ENCODE results near the gene COQ10A.
A peak's percentile ranks its signal among the peaks of the same experiment; 100 is the strongest.

COQ10A gene

DNA sequence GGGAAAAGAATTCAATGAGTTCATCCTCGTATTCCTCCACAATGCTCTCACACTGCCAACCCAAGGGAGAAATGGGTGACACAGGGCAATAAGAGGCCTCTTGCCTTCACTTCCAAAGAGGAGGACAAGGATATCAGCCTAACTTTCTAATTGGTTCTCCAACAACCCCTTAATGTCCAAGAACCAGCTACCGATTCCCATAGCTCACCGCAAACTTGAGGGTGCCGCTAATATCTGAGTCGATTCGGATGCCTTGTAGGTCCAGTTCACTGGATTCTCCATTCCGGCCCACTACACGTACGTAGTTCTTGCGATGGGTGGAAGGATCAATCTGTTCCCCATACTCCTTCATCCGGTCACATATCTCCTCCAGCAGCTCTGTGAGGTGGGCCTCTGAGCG lies 44.3 kb downstream of the COQ10A start:
- no peak for TF ChIP-seq RAD21 (IDR thresholded peaks at IDR 0.05; ENCODE audit: low read depth)
- TF ChIP-seq TEAD4 (IDR thresholded peaks at IDR 0.05), result no peak
- no peak for TF ChIP-seq EGR1 (IDR thresholded peaks at IDR 0.05)
- TF ChIP-seq MAX (IDR thresholded peaks at IDR 0.05), result no peak
- TF ChIP-seq CREB1 (IDR thresholded peaks at IDR 0.05; ENCODE audit: low read depth), result no peak
- TF ChIP-seq ZBTB7A (IDR thresholded peaks at IDR 0.05; ENCODE audit: low read depth), result no peak
- TF ChIP-seq, protein P1, sequence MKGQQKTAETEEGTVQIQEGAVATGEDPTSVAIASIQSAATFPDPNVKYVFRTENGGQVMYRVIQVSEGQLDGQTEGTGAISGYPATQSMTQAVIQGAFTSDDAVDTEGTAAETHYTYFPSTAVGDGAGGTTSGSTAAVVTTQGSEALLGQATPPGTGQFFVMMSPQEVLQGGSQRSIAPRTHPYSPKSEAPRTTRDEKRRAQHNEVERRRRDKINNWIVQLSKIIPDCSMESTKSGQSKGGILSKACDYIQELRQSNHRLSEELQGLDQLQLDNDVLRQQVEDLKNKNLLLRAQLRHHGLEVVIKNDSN (IDR thresholded peaks at IDR 0.05), result no peak
- TF ChIP-seq TCF12 (IDR thresholded peaks at IDR 0.05; ENCODE audit: low read depth), result no peak
- TF ChIP-seq FOXM1 (IDR thresholded peaks at IDR 0.05; ENCODE audit: borderline replicate concordance, low read depth), result no peak
- TF ChIP-seq EP300 (IDR thresholded peaks at IDR 0.05; ENCODE audit: borderline replicate concordance), result no peak
- TF ChIP-seq YY1 (IDR thresholded peaks at IDR 0.05; ENCODE audit: low read depth), result no peak
- TF ChIP-seq NFIC (IDR thresholded peaks at IDR 0.05), result no peak
- no peak for TF ChIP-seq CEBPB (IDR thresholded peaks at IDR 0.05)
- TF ChIP-seq, protein P2, sequence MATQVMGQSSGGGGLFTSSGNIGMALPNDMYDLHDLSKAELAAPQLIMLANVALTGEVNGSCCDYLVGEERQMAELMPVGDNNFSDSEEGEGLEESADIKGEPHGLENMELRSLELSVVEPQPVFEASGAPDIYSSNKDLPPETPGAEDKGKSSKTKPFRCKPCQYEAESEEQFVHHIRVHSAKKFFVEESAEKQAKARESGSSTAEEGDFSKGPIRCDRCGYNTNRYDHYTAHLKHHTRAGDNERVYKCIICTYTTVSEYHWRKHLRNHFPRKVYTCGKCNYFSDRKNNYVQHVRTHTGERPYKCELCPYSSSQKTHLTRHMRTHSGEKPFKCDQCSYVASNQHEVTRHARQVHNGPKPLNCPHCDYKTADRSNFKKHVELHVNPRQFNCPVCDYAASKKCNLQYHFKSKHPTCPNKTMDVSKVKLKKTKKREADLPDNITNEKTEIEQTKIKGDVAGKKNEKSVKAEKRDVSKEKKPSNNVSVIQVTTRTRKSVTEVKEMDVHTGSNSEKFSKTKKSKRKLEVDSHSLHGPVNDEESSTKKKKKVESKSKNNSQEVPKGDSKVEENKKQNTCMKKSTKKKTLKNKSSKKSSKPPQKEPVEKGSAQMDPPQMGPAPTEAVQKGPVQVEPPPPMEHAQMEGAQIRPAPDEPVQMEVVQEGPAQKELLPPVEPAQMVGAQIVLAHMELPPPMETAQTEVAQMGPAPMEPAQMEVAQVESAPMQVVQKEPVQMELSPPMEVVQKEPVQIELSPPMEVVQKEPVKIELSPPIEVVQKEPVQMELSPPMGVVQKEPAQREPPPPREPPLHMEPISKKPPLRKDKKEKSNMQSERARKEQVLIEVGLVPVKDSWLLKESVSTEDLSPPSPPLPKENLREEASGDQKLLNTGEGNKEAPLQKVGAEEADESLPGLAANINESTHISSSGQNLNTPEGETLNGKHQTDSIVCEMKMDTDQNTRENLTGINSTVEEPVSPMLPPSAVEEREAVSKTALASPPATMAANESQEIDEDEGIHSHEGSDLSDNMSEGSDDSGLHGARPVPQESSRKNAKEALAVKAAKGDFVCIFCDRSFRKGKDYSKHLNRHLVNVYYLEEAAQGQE (IDR thresholded peaks at IDR 0.05; ENCODE audit: low read depth), result no peak
- TF ChIP-seq TAF1 (IDR thresholded peaks at IDR 0.05; ENCODE audit: low read depth), result no peak

- TF ChIP-seq TCF12 (IDR thresholded peaks at IDR 0.05; ENCODE audit: low read depth), result no peak
- TF ChIP-seq YY1 (IDR thresholded peaks at IDR 0.05; ENCODE audit: low read depth), result no peak
Observed at GRCh38 chr12:56315249-56315621, 48.5 kb downstream of the COQ10A start.

DNA sequence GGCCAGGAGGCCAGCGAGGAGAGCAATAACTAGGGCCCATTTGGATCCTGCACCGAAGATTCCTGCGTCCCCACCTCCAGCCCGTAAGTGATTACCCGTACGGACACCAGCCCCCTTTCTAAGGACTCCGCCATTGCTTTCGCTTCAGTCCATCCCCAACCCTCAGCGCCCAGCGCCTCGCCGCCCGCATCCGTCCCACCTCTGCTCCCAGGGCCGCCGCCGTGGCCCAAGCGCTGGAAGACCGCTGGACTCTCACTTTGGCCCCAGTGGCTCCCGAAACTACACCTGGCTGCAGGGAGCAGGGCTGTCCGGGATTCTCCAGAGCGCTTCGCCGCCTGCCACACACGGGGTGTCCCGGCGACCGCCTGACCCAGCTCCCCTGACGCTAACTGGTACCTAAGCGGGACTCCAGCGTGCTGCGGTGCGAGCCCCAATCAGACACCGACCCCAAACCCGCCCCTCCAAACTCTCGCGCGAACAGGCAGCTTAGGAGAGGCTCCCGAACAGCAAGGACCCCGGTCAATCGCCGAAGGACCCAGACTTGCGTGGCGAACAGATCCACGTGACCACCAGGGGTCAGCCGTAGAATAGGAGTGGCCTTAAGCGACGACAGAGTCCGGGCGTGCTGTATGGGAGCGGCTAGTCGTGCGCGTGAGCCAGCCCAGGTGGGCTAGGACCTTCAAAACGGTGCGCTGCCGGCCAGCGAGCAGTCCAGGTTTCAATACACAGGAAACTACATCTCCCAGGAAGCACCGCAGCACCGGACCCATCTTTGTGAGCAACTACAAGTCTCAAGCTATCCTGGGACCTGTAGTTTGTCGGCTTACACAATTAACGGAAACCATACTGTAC lies 49.1 kb downstream of the COQ10A start, which contains the start of gene CNPY2:
Gene CNPY2 (minus strand): TSS at position 367 of the 852 bp plus-strand sequence. CDS start 771 bp downstream, outside the sequence.
- TF ChIP-seq ZBTB7A (IDR thresholded peaks at IDR 0.05; ENCODE audit: low read depth), result peak; percentile 61; the same call in 1 of the 2 replicates
- TF ChIP-seq, protein P1 (IDR thresholded peaks at IDR 0.05), result peak; percentile 95
- peak; percentile 45; the same call in 1 of the 2 replicates for TF ChIP-seq EP300 (IDR thresholded peaks at IDR 0.05; ENCODE audit: borderline replicate concordance)
- TF ChIP-seq RAD21 (IDR thresholded peaks at IDR 0.05; ENCODE audit: low read depth), result peak; percentile 55; the same call in 1 of the 2 replicates
- peak; percentile 19; the same call in 1 of the 2 replicates for TF ChIP-seq CEBPB (IDR thresholded peaks at IDR 0.05)
- no peak; the same call in 1 of the 2 replicates for TF ChIP-seq EGR1 (IDR thresholded peaks at IDR 0.05)
- TF ChIP-seq, protein P2 (IDR thresholded peaks at IDR 0.05; ENCODE audit: low read depth), result no peak
- TF ChIP-seq TEAD4 (IDR thresholded peaks at IDR 0.05), result 0 out of 2 replicates have a peak, but pooled peaks have one; percentile 14
- TF ChIP-seq YY1 (IDR thresholded peaks at IDR 0.05; ENCODE audit: low read depth), result peak; percentile 87
- peak; percentile 91 for TF ChIP-seq TAF1 (IDR thresholded peaks at IDR 0.05; ENCODE audit: low read depth)
- peak; percentile 90 for TF ChIP-seq MAX (IDR thresholded peaks at IDR 0.05)
- no peak for TF ChIP-seq NFIC (IDR thresholded peaks at IDR 0.05)
- no peak for TF ChIP-seq FOXM1 (IDR thresholded peaks at IDR 0.05; ENCODE audit: borderline replicate concordance, low read depth)
- TF ChIP-seq TCF12 (IDR thresholded peaks at IDR 0.05; ENCODE audit: low read depth), result 0 out of 2 replicates have a peak, but pooled peaks have one; percentile 60
- TF ChIP-seq CREB1 (IDR thresholded peaks at IDR 0.05; ENCODE audit: low read depth), result peak; percentile 42; the same call in 1 of the 2 replicates

DNA sequence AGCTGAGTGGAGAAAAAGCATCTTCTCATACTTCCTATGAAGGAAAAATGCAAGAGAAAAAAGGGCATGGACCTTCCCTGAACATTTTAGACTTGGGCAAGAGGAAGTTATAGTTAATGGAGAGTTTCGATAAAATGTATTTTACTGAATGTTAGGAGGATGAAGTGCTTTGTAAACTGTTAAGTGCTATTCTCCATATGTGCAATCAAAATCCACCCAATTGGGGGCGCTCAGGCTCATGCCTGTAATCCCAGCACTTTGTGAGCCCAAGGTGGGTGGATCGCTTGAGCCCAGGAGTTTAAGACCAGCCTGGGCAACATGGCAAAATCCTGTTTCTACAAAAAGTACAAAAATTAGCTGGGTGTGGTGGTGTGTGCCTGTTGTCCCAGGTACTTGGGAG lies 50.9 kb downstream of the COQ10A start:
- no peak for TF ChIP-seq MAX (IDR thresholded peaks at IDR 0.05)
- peak; percentile 32; the same call in 1 of the 2 replicates for TF ChIP-seq RAD21 (IDR thresholded peaks at IDR 0.05; ENCODE audit: low read depth)

Data from Ishikawa (cell line).